Left renal cortex interstitium (tissue), 4 donors: Measurements from ENCODE around the gene ZNF524. TPM values are rescaled to one million over a fixed set of nuclear protein-coding genes. Genes with fewer than 3 reads are reported as not detected.

Source experiments
- DNase-seq, 4 donors: peaks; one replicate each; pipeline ENCODE4 v3.0.0-alpha.2; 2013; ENCODE audit warnings: low read depth in 4 of 4, low spot score in 2 of 4, missing footprints in 1 of 4
- polyA plus RNA-seq, 4 donors: library from polyadenylated mRNA; unstranded; fragments of 120-200 nt; gene quantifications; one replicate each; pipeline ENCODE4 v1.2.1, GENCODE V29; 2013; ENCODE audit not compliant: insufficient read length in 4 of 4

The ZNF524 gene
- polyA plus RNA-seq, 4 donors, result 5.3 to 14.8 (median 10.9) TPM

- no peak for DNase-seq
Observed at GRCh38 chr19:55601084-55601483, 996 bp downstream of the ZNF524 start.

- no peak for DNase-seq
Observed at GRCh38 chr19:55602104-55603001, 2.3 kb downstream of the ZNF524 start.

GRCh38 chr19:55603115-55603514, 3.0 kb downstream of the ZNF524 start:
- DNase-seq, result no peak

- no peak for DNase-seq
Observed at GRCh38 chr19:55603581-55604292, 3.6 kb downstream of the ZNF524 start.

- peak in 3 of 4 donors; percentile 91 to 95 (median 94) for DNase-seq
Observed at GRCh38 chr19:55605207-55605636, 5.1 kb downstream of the ZNF524 start.

GRCh38 chr19:55605637-55606470, 5.8 kb downstream of the ZNF524 start, which contains the start of gene ZNF865:
ZNF865 (plus strand) TSS chr19:55605647; CDS start chr19:55613619, 7,972 bp downstream.
- peak in 2 of 4 donors; percentile 64 to 77 for DNase-seq

GRCh38 chr19:55606471-55606787, 6.3 kb downstream of the ZNF524 start:
- no peak for DNase-seq

GRCh38 chr19:55606817-55607216, 6.7 kb downstream of the ZNF524 start:
- DNase-seq, result no peak

- DNase-seq, result no peak
Observed at GRCh38 chr19:55609326-55609725, 9.2 kb downstream of the ZNF524 start.

GRCh38 chr19:55611300-55611982, 11.4 kb downstream of the ZNF524 start:
- DNase-seq, result no peak

- no peak for DNase-seq
Observed at GRCh38 chr19:55611983-55612645, 12.0 kb downstream of the ZNF524 start.

- DNase-seq, result no peak
Observed at GRCh38 chr19:55613396-55613795, 13.3 kb downstream of the ZNF524 start.

- no peak for DNase-seq
Observed at GRCh38 chr19:55613930-55614710, 14.0 kb downstream of the ZNF524 start.

- no peak for DNase-seq
Observed at GRCh38 chr19:55614711-55615542, 14.8 kb downstream of the ZNF524 start.

- DNase-seq, result no peak
Observed at GRCh38 chr19:55615543-55616394, 15.7 kb downstream of the ZNF524 start.

GRCh38 chr19:55616395-55616875, 16.3 kb downstream of the ZNF524 start:
- DNase-seq, result no peak

GRCh38 chr19:55617426-55617825, 17.3 kb downstream of the ZNF524 start:
- no peak for DNase-seq
